ENCODE results near the gene PITPNB. TPM values are rescaled to one million over a fixed set of nuclear protein-coding genes. Genes with fewer than 3 reads are reported as not detected.

PITPNB gene
- total and polyA plus RNA-seq, 2 donors from 2014 or later: 23.7 to 72.0 TPM

- no peak overlapping the region for H3K9ac ChIP-seq (ENCODE audit: low read length in 3 of 3)
- H3K27ac ChIP-seq (ENCODE audit: low read depth in 2 of 2, low read length in 2 of 2): no peak overlapping the region
- no peak for TF ChIP-seq CTCF (IDR thresholded peaks at IDR 0.05; ENCODE audit: borderline replicate concordance, extremely low read depth, insufficient read depth)
- H3K27me3 ChIP-seq (ENCODE audit: control insufficient read depth, insufficient read depth, low read length): no peaks in the 10 kb centered on the region
- H3K9me3 ChIP-seq (ENCODE audit: control insufficient read depth in 2 of 3, insufficient read depth in 1 of 3, low read length in 3 of 3): no peaks in the 10 kb centered on the region
- no peaks in the 10 kb centered on the region for H3K4me1 ChIP-seq (ENCODE audit: control insufficient read depth in 2 of 3, insufficient read depth in 2 of 3, low read depth in 1 of 3, low read length in 3 of 3)
- H3K36me3 ChIP-seq (ENCODE audit: control insufficient read depth in 2 of 3, insufficient read depth in 3 of 3, low read length in 3 of 3): no peaks in the 10 kb centered on the region
- H3K4me3 ChIP-seq (ENCODE audit: low read length in 3 of 3): no peak overlapping the region
- intact Hi-C loops (cut with DNase I): no loop called here
- FAIRE-seq (no peak), DNase-seq (no peak)
Observed at GRCh38 chr22:27949421-27949820, 30.4 kb upstream of the PITPNB start.

DNA sequence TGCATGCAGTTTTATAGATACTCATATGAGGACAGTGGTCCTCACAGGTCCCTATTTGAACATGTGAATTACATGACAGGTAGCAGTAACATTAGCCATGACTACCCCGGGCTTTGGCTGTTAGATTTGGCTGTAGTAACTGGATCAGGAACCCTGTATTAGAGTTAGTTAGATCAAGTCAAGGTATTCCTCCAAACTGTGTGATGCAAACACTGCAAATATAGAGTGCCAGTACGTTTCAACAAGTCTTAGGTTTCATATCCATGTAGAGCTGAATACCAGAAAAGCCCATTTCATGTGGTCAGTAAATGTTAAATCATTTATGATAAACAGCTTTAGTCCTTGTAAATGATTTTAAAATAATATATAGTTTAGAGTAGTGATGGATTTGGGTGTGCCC lies 29.5 kb upstream of the PITPNB start:
- intact Hi-C loops (cut with DNase I): no loop called here
- H3K4me1 ChIP-seq (ENCODE audit: control insufficient read depth in 2 of 3, insufficient read depth in 2 of 3, low read depth in 1 of 3, low read length in 3 of 3): no peaks in the 10 kb centered on the region
- DNase-seq (no peak), FAIRE-seq (no peak)
- no peak overlapping the region for H3K27ac ChIP-seq (ENCODE audit: low read depth in 2 of 2, low read length in 2 of 2)
- no peaks in the 10 kb centered on the region for H3K36me3 ChIP-seq (ENCODE audit: control insufficient read depth in 2 of 3, insufficient read depth in 3 of 3, low read length in 3 of 3)
- no peaks in the 10 kb centered on the region for H3K27me3 ChIP-seq (ENCODE audit: control insufficient read depth, insufficient read depth, low read length)
- no peak for TF ChIP-seq CTCF (IDR thresholded peaks at IDR 0.05; ENCODE audit: borderline replicate concordance, extremely low read depth, insufficient read depth)
- no peak overlapping the region for H3K9ac ChIP-seq (ENCODE audit: low read length in 3 of 3)
- H3K4me3 ChIP-seq (ENCODE audit: low read length in 3 of 3): no peak overlapping the region
- no peaks in the 10 kb centered on the region for H3K9me3 ChIP-seq (ENCODE audit: control insufficient read depth in 2 of 3, insufficient read depth in 1 of 3, low read length in 3 of 3)

- Histone ChIP-seq H3K27ac (ENCODE audit: low read depth in 2 of 2, low read length in 2 of 2) (no peak overlapping the region), H3K9ac (ENCODE audit: low read length in 3 of 3) (no peak overlapping the region), H3K27me3 (ENCODE audit: control insufficient read depth, insufficient read depth, low read length) (no peaks in the 10 kb centered on the region), H3K36me3 (ENCODE audit: control insufficient read depth in 2 of 3, insufficient read depth in 3 of 3, low read length in 3 of 3) (no peaks in the 10 kb centered on the region), H3K4me1 (ENCODE audit: control insufficient read depth in 2 of 3, insufficient read depth in 2 of 3, low read depth in 1 of 3, low read length in 3 of 3) (no peaks in the 10 kb centered on the region), H3K9me3 (ENCODE audit: control insufficient read depth in 2 of 3, insufficient read depth in 1 of 3, low read length in 3 of 3) (no peaks in the 10 kb centered on the region), H3K4me3 (ENCODE audit: low read length in 3 of 3) (no peak overlapping the region)
- TF ChIP-seq CTCF (IDR thresholded peaks at IDR 0.05; ENCODE audit: borderline replicate concordance, extremely low read depth, insufficient read depth): no peak
- intact Hi-C loops (cut with DNase I): no loop called here
- FAIRE-seq (no peak), DNase-seq (no peak)
Observed at GRCh38 chr22:27947448-27947847, 28.4 kb upstream of the PITPNB start.

DNA sequence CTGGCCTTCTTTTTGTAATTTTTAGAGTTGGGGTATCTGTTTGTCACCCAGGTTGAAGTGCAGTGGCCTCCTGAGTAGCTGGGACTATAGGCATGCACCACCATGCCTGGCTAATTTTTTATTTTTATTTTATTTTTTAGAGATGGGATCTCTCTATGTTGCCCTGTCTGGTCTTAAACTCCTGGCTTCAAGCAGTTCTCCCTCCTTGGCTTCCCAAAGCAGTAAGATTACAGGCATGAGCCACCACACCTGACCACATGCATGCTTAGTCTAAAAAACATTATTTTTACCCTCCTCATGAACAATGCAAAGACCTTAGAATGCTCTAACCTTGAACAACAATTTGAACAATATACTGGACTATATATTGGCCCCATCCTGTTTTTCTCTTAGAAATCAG lies 22.1 kb upstream of the PITPNB start:
- H3K27me3 ChIP-seq (ENCODE audit: control insufficient read depth, insufficient read depth, low read length): no peaks in the 10 kb centered on the region
- H3K27ac ChIP-seq (ENCODE audit: low read depth in 2 of 2, low read length in 2 of 2): no peak overlapping the region
- TF ChIP-seq CTCF (IDR thresholded peaks at IDR 0.05; ENCODE audit: borderline replicate concordance, extremely low read depth, insufficient read depth): no peak
- no peaks in the 10 kb centered on the region for H3K9me3 ChIP-seq (ENCODE audit: control insufficient read depth in 2 of 3, insufficient read depth in 1 of 3, low read length in 3 of 3)
- intact Hi-C loops (cut with DNase I): no loop called here
- DNase-seq: no peak
- no peak overlapping the region for H3K9ac ChIP-seq (ENCODE audit: low read length in 3 of 3)
- H3K4me1 ChIP-seq (ENCODE audit: control insufficient read depth in 2 of 3, insufficient read depth in 2 of 3, low read depth in 1 of 3, low read length in 3 of 3): no peaks in the 10 kb centered on the region
- FAIRE-seq: no peak
- no peak overlapping the region for H3K4me3 ChIP-seq (ENCODE audit: low read length in 3 of 3)
- no peaks in the 10 kb centered on the region for H3K36me3 ChIP-seq (ENCODE audit: control insufficient read depth in 2 of 3, insufficient read depth in 3 of 3, low read length in 3 of 3)

Data from kidney (tissue), 14 donors.